GM12878 (cell line): Measurements from ENCODE around the gene ZBTB3. TPM values are rescaled to one million over a fixed set of nuclear protein-coding genes. Genes with fewer than 3 reads are reported as not detected.

Experiments
- CEBPB ChIP-seq, 2 experiments: fragments of 150-350 bp in 1 of 2; IDR thresholded peaks; 2 replicates each; pipeline ENCODE4 v1.6.1; 2012 to 2014; ENCODE audit warnings: low read depth in 2 of 2, low read length in 2 of 2, borderline replicate concordance in 1 of 2, inconsistent platforms in 1 of 2
- CHD1 ChIP-seq: IDR thresholded peaks from 2 replicates; pipeline ENCODE4 v1.6.1; 2012; ENCODE audit warnings: low read depth, low read length, improper control_type of control experiment
- EED ChIP-seq: sonication (generic); IDR thresholded peaks from 2 replicates; pipeline ENCODE4 v1.6.1; 2016; ENCODE audit warnings: antibody characterized with exemption, low read depth
- EP300 ChIP-seq, 2 experiments: fragments of 150-350 bp in 1 of 2; IDR thresholded peaks; 2 replicates each; pipeline ENCODE4 v1.6.1; 2011 to 2012; ENCODE audit warnings: low read depth in 2 of 2, low read length in 2 of 2, borderline replicate concordance in 1 of 2, improper control_type of control experiment in 1 of 2, inconsistent platforms in 1 of 2; ENCODE audit not compliant: control insufficient read depth in 1 of 2
- HCFC1 ChIP-seq: fragments of 150-350 bp; IDR thresholded peaks from 2 replicates; pipeline ENCODE4 v1.6.1; 2014; ENCODE audit warnings: low read length
- HDAC6 ChIP-seq: fragments of 200-600 bp; sonication (generic); IDR thresholded peaks from one replicate; pipeline ENCODE4 v1.8.0; 2017; ENCODE audit warnings: antibody characterized with exemption; ENCODE audit not compliant: unreplicated experiment
- NFIC ChIP-seq: IDR thresholded peaks from 2 replicates; pipeline ENCODE4 v1.6.1; 2012; ENCODE audit warnings: low read depth, mild to moderate bottlenecking, inconsistent platforms, low read length, moderate library complexity
- RAD51 ChIP-seq: fragments of 450-650 bp; IDR thresholded peaks from 2 replicates; pipeline ENCODE4 v1.6.1; 2016; ENCODE audit warnings: moderate library complexity, mild to moderate bottlenecking, inconsistent platforms
- SMARCA5 ChIP-seq: fragments of 450-650 bp; IDR thresholded peaks from 2 replicates; pipeline ENCODE4 v1.6.1; 2017; ENCODE audit warnings: mild to moderate bottlenecking
- SREBF2 ChIP-seq: IDR thresholded peaks from 2 replicates; pipeline ENCODE4 v1.6.1; 2012; ENCODE audit warnings: mild to moderate bottlenecking, low read length
- TCF12 ChIP-seq: IDR thresholded peaks from 2 replicates; pipeline ENCODE4 v1.6.1; 2011; ENCODE audit warnings: low read depth, mild to moderate bottlenecking, low read length
- ZNF622 ChIP-seq: fragments of 450-650 bp; IDR thresholded peaks from 2 replicates; pipeline ENCODE4 v1.6.1; 2017; ENCODE audit warnings: mild to moderate bottlenecking, inconsistent platforms
- ZSCAN29 ChIP-seq: fragments of 450-650 bp; IDR thresholded peaks from 2 replicates; pipeline ENCODE4 v1.6.1; 2017; ENCODE audit warnings: mild to moderate bottlenecking, moderate library complexity
- ZZZ3 ChIP-seq: IDR thresholded peaks from 2 replicates; pipeline ENCODE4 v1.6.1; 2011; ENCODE audit warnings: low read depth; ENCODE audit not compliant: control insufficient read depth, insufficient read length
- polyA plus RNA-seq, 11 experiments: library from polyadenylated mRNA; depleted of rRNA in 4 of 11; unstranded in 6 of 11; stranded (reverse) in 5 of 11; fragments of >200 nt; fragmentation: Nextera tagmentation in 4 of 11; fragmentation: Illumina TruSeq in 1 of 11; extraction: Ambion mirVana in 4 of 11; extraction: Trizol in 1 of 11; gene quantifications; 1 replicate in 1 of 11; 2 replicates in 10 of 11; pipeline versions ENCODE4 v1.2.1 to v1.2.3, GENCODE V29; 2011 to 2016; ENCODE audit warnings: inconsistent platforms in 2 of 11, missing spikeins in 2 of 11, low read depth in 1 of 11
- total RNA-seq, 4 experiments: library from RNA; depleted of rRNA in 3 of 4; stranded (reverse); fragments of >200 nt in 3 of 4; fragmentation: Illumina TruSeq in 1 of 4; extraction: Trizol in 1 of 4; gene quantifications; 2 replicates each; pipeline versions ENCODE4 v1.2.1 to v1.2.3, GENCODE V29; 2013 to 2021
- TF ChIP-seq, protein P1 (sequence below): fragments of 450-650 bp; IDR thresholded peaks from 2 replicates; pipeline ENCODE4 v1.6.1; 2018; ENCODE audit warnings: borderline replicate concordance, mild to moderate bottlenecking; ENCODE audit not compliant: partially characterized antibody
- TF ChIP-seq, protein P2 (sequence below): fragments of 450-650 bp; IDR thresholded peaks from 2 replicates; pipeline ENCODE4 v1.6.1; 2017; ENCODE audit warnings: low read depth, mild to moderate bottlenecking, moderate library complexity
- TF ChIP-seq, protein P3 (sequence below): IDR thresholded peaks from 2 replicates; pipeline ENCODE4 v1.6.1; 2012; ENCODE audit warnings: low read depth, low read length, improper control_type of control experiment
- TF ChIP-seq, protein P4 (sequence below): fragments of 150-350 bp; IDR thresholded peaks from 2 replicates; pipeline ENCODE4 v1.6.1; 2016; ENCODE audit warnings: low read depth, low read length

ZBTB3 gene
- total and polyA plus RNA-seq, 10 of the 15 experiments (the other 5 are each of a cell fraction or from before 2014, with no cell fraction given): 1.4 to 7.7 (median 4.8) TPM

DNA sequence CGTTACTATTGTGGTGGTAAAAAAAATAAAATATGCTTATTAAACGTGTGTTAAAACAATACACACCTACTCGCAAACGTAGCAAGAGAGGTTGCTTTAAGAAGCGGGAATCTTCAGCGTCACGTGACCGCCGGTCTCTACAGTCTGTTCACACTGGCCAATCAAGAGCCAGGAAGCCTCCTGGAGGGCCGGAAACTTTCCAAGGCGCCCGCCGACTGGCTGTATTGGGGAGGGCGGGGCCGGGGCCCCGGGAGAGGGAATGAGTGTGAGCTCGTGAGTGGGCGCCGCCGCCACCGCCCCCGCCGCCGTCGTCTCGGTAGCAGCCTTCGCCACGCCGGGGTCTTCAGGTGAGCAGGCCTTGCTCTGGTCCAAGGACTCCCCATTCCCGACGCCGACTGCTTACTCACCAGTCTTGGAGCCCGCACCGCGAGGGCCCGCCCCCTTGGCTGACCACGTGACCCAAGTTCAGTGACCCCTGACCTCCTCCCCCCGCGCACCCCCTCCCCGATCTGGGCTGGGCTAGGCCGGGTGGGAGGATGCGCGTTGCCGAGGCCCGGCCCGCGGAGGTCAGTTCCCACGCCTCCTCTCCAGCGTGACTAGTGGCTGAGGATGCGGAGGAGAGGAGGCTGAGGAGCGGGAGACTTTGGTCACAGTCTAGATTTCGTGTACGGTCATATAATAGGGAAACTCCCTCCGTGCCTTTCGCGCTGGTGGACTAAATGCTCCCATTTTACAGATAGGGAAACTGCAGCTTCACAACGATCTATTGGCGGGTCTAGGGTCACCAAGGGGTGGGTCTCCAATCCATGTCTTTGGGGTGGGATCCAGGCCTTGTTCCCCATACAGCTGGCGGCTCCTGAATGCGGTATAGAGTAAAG, 17.4 kb upstream of the ZBTB3 start, which contains the start of gene TAF6L (continued):
- TF ChIP-seq TCF12 (peak; percentile 25; the same call in 1 of the 2 replicates), EP300 (IDR thresholded peaks at IDR 0.05; ENCODE audit: borderline replicate concordance in 1 of 2, control insufficient read depth in 1 of 2, low read depth in 2 of 2, low read length in 2 of 2) (0 out of 4 replicates have a peak, but pooled peaks of 1 of the 2 experiments have one; percentile 6), HDAC6 (no peak), EED (peak; percentile 80; the same call in 1 of the 2 replicates), CHD1 (no peak), ZSCAN29 (no peak), ZZZ3 (no peak), NFIC (no peak; the same call in 1 of the 2 replicates), ZNF622 (no peak), SREBF2 (no peak), HCFC1 (peak; percentile 24; the same call in 1 of the 2 replicates), CEBPB (IDR thresholded peaks at IDR 0.05; ENCODE audit: borderline replicate concordance in 1 of 2, low read depth in 2 of 2, low read length in 2 of 2) (no peak), RAD51 (peak; percentile 99), SMARCA5 (peak; percentile 93)
- TF ChIP-seq, protein P1, sequence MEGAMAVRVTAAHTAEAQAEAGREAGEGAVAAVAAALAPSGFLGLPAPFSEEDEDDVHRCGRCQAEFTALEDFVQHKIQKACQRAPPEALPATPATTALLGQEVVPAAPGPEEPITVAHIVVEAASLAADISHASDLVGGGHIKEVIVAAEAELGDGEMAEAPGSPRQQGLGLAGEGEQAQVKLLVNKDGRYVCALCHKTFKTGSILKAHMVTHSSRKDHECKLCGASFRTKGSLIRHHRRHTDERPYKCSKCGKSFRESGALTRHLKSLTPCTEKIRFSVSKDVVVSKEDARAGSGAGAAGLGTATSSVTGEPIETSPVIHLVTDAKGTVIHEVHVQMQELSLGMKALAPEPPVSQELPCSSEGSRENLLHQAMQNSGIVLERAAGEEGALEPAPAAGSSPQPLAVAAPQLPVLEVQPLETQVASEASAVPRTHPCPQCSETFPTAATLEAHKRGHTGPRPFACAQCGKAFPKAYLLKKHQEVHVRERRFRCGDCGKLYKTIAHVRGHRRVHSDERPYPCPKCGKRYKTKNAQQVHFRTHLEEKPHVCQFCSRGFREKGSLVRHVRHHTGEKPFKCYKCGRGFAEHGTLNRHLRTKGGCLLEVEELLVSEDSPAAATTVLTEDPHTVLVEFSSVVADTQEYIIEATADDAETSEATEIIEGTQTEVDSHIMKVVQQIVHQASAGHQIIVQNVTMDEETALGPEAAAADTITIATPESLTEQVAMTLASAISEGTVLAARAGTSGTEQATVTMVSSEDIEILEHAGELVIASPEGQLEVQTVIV: no peak
- TF ChIP-seq, protein P2, sequence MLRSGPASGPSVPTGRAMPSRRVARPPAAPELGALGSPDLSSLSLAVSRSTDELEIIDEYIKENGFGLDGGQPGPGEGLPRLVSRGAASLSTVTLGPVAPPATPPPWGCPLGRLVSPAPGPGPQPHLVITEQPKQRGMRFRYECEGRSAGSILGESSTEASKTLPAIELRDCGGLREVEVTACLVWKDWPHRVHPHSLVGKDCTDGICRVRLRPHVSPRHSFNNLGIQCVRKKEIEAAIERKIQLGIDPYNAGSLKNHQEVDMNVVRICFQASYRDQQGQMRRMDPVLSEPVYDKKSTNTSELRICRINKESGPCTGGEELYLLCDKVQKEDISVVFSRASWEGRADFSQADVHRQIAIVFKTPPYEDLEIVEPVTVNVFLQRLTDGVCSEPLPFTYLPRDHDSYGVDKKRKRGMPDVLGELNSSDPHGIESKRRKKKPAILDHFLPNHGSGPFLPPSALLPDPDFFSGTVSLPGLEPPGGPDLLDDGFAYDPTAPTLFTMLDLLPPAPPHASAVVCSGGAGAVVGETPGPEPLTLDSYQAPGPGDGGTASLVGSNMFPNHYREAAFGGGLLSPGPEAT: peak; percentile 94
- TF ChIP-seq, protein P3, sequence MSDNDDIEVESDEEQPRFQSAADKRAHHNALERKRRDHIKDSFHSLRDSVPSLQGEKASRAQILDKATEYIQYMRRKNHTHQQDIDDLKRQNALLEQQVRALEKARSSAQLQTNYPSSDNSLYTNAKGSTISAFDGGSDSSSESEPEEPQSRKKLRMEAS: peak; percentile 83; the same call in 1 of the 2 replicates
- TF ChIP-seq, protein P4, sequence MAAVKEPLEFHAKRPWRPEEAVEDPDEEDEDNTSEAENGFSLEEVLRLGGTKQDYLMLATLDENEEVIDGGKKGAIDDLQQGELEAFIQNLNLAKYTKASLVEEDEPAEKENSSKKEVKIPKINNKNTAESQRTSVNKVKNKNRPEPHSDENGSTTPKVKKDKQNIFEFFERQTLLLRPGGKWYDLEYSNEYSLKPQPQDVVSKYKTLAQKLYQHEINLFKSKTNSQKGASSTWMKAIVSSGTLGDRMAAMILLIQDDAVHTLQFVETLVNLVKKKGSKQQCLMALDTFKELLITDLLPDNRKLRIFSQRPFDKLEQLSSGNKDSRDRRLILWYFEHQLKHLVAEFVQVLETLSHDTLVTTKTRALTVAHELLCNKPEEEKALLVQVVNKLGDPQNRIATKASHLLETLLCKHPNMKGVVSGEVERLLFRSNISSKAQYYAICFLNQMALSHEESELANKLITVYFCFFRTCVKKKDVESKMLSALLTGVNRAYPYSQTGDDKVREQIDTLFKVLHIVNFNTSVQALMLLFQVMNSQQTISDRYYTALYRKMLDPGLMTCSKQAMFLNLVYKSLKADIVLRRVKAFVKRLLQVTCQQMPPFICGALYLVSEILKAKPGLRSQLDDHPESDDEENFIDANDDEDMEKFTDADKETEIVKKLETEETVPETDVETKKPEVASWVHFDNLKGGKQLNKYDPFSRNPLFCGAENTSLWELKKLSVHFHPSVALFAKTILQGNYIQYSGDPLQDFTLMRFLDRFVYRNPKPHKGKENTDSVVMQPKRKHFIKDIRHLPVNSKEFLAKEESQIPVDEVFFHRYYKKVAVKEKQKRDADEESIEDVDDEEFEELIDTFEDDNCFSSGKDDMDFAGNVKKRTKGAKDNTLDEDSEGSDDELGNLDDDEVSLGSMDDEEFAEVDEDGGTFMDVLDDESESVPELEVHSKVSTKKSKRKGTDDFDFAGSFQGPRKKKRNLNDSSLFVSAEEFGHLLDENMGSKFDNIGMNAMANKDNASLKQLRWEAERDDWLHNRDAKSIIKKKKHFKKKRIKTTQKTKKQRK: no peak
